DOHH2 (cell line): Measurements from ENCODE around the gene TRPC4AP.

Source experiments
- EZH2phosphoT487 ChIP-seq: fragments of 200-600 bp; sonication (generic); IDR thresholded peaks from 2 replicates; pipeline ENCODE4 v1.6.1; 2017; ENCODE audit warnings: borderline replicate concordance, mild to moderate bottlenecking, antibody characterized with exemption, low read length, moderate library complexity, mixed read lengths
- TF ChIP-seq, protein P1 (sequence below): fragments of 200-600 bp; sonication (generic); IDR thresholded peaks from one replicate; pipeline ENCODE4 v1.5.1; 2014; ENCODE audit warnings: antibody characterized with exemption, mild to moderate bottlenecking, low read depth, low read length; ENCODE audit not compliant: poor library complexity, severe bottlenecking

DNA sequence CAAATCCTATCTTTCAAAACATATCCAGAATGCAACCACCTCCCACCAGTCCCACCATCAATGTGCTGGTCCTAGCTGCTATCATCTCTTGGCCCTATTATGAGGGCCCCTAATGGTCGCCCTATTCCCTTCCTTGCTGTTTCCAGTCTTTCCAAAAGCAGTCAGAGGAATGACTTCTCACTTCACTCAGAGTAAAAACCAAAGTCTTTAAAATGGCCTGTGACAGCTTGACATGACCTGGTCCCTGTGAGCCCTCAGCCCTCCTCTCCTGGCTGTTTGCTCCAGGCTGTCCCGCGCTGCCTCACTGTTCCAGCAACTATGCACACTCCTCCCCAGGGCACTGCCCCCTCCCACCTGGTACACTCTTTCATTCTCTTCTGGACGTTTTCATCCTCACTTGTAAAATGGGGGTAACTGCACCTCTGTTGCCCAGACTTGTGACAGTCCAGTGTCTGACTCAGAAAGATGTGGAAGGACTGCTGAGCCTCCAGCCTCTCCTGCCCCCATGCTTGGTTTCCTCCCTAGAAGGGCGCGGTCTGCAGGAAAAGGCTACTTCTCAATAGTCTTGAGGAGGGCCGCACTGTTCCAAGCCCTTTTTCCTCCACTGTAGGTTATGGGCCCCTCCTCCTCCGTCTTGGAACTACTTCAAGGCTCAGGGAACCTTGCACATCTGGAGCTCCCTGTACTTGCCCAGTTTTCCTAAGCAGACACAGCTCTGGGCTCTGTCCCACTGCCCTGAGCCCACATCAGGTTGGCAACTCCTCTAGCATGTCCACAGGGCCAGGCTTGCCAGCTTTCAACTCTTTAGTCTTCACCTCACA is 72.3 kb downstream of the TRPC4AP start:
- TF ChIP-seq, protein P1, sequence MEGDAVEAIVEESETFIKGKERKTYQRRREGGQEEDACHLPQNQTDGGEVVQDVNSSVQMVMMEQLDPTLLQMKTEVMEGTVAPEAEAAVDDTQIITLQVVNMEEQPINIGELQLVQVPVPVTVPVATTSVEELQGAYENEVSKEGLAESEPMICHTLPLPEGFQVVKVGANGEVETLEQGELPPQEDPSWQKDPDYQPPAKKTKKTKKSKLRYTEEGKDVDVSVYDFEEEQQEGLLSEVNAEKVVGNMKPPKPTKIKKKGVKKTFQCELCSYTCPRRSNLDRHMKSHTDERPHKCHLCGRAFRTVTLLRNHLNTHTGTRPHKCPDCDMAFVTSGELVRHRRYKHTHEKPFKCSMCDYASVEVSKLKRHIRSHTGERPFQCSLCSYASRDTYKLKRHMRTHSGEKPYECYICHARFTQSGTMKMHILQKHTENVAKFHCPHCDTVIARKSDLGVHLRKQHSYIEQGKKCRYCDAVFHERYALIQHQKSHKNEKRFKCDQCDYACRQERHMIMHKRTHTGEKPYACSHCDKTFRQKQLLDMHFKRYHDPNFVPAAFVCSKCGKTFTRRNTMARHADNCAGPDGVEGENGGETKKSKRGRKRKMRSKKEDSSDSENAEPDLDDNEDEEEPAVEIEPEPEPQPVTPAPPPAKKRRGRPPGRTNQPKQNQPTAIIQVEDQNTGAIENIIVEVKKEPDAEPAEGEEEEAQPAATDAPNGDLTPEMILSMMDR: no peak
- no peak for TF ChIP-seq EZH2phosphoT487
